Peyer's patch (tissue), 4 donors: ENCODE data around the gene PTPN23.

ENCODE experiments used
- POLR2A ChIP-seq, 2 donors: fragments of 450-650 bp; IDR thresholded peaks; one replicate each; pipeline ENCODE4 v1.5.1; 2017; ENCODE audit warnings: antibody characterized with exemption in 2 of 2, mild to moderate bottlenecking in 2 of 2, moderate library complexity in 2 of 2
- TF ChIP-seq, protein P1 (sequence below), 6 experiments: fragments of 450-650 bp in 4 of 6; fragments of 200-600 bp in 2 of 6; sonication (generic) in 1 of 6; IDR thresholded peaks; one replicate each; pipeline ENCODE4 v1.5.1; 2017 to 2019; ENCODE audit warnings: antibody characterized with exemption in 6 of 6, mild to moderate bottlenecking in 3 of 6, moderate library complexity in 1 of 6

DNA sequence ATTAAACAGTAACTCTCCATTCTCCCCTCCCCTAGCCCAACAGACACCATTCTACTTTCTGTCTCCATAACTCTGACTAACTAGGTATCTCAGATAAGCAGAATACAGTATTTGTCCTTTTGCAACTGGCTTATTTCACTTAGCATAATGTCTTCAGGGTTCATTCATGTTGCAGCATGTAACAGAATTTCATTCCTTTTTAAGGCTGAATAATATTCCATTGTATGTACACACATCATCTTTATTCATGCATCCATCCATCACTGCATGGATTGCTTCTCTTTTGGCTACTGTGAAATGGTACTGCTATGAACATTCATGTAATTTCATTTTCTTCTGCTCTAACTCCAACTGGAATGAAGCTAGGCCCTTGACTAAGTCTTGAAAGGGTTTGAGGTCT lies 2.0 kb upstream of the PTPN23 start:
- TF ChIP-seq, protein P1, sequence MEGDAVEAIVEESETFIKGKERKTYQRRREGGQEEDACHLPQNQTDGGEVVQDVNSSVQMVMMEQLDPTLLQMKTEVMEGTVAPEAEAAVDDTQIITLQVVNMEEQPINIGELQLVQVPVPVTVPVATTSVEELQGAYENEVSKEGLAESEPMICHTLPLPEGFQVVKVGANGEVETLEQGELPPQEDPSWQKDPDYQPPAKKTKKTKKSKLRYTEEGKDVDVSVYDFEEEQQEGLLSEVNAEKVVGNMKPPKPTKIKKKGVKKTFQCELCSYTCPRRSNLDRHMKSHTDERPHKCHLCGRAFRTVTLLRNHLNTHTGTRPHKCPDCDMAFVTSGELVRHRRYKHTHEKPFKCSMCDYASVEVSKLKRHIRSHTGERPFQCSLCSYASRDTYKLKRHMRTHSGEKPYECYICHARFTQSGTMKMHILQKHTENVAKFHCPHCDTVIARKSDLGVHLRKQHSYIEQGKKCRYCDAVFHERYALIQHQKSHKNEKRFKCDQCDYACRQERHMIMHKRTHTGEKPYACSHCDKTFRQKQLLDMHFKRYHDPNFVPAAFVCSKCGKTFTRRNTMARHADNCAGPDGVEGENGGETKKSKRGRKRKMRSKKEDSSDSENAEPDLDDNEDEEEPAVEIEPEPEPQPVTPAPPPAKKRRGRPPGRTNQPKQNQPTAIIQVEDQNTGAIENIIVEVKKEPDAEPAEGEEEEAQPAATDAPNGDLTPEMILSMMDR (IDR thresholded peaks at IDR 0.05) = no peak
- TF ChIP-seq POLR2A (IDR thresholded peaks at IDR 0.05) = no peak
